ENCODE data around the gene RNF7. TPM values are rescaled to one million over a fixed set of nuclear protein-coding genes. Genes with fewer than 3 reads are reported as not detected.

RNF7 gene
- total and polyA plus RNA-seq, 2 of the 4 experiments (the other 2 are of a cell fraction): 98.7 to 149 TPM

DNA sequence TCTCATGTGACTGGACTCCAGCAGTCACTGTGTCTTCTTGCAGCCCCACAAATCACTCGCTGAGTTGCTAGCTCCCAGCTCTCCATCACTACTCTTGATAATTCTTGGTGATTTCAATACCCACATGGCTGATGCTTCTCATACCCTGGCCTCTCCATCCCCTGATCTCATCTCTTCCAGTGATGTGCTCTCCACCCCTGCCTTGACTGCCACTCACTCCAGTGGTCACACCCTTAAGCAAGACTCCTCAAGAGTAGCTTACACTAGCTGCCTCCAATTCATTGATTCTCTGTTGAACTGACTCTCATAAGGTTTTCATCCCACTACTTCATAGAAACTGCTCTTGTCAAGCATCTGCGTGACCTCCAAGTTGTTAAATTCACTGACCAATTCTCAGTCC lies 25.9 kb downstream of the RNF7 start:
- Histone ChIP-seq H3K23ac (ENCODE audit: low read depth, low read length) (no peak overlapping the region), H2AK9ac (replicated peaks; ENCODE audit: low read depth, low read length, poor library complexity) (no peak overlapping the region), H3K18ac (ENCODE audit: low read depth, low read length) (no peak overlapping the region), H3K79me1 (ENCODE audit: low read depth in 1 of 2, low read length in 2 of 2) (no peaks in the 10 kb centered on the region), H2BK15ac (ENCODE audit: low read depth, low read length) (no peak overlapping the region), H2AK5ac (ENCODE audit: low read depth, low read length) (no peak overlapping the region), H3K9me1 (ENCODE audit: insufficient read depth, low read length) (no peaks in the 10 kb centered on the region; the same call in 1 of the 2 replicates), H3K27ac (ENCODE audit: insufficient read depth, low read length) (no peak overlapping the region), H3K4me1 (ENCODE audit: control insufficient read depth, insufficient read depth, low read length) (no peaks in the 10 kb centered on the region), H2BK5ac (ENCODE audit: low read depth, low read length, poor library complexity, severe bottlenecking) (no peak overlapping the region), H4K5ac (ENCODE audit: low read depth, low read length) (no peak overlapping the region), H3K4ac (ENCODE audit: low read depth, low read length) (no peak overlapping the region), H2BK20ac (ENCODE audit: low read depth, low read length) (no peak overlapping the region), H3K14ac (replicated peaks; ENCODE audit: low read depth, low read length) (no peak overlapping the region), H3K9me3 (ENCODE audit: control insufficient read depth, insufficient read depth, low read length) (no peaks in the 10 kb centered on the region), H2AFZ (replicated peaks; ENCODE audit: low read length, poor library complexity) (no peak overlapping the region), H4K8ac (ENCODE audit: low read depth in 2 of 2, low read length in 2 of 2) (no peak overlapping the region), H3K4me3 (ENCODE audit: insufficient read depth, low read depth, low read length) (no peak overlapping the region), H3K9ac (ENCODE audit: low read depth, low read length) (no peak overlapping the region), H4K91ac (ENCODE audit: insufficient read depth, low read depth, low read length) (no peak overlapping the region), H2BK120ac (ENCODE audit: low read depth, low read length) (no peak overlapping the region), H3K4me2 (ENCODE audit: low read depth, low read length) (no peak overlapping the region), H3K27me3 (ENCODE audit: control insufficient read depth, insufficient read depth, low read length) (no peaks in the 10 kb centered on the region), H4K20me1 (ENCODE audit: insufficient read depth, low read length) (no peaks in the 10 kb centered on the region), H3K56ac (ENCODE audit: extremely low read depth, insufficient read depth, low read length) (no peak overlapping the region), H3K36me3 (ENCODE audit: control insufficient read depth, insufficient read depth, low read length) (no peaks in the 10 kb centered on the region)
- POLR2A ChIA-PET (ENCODE audit: unreplicated experiment): no interaction called here
- 95% methylated on average over 2 of the region's 2 CpGs; no CpG with 5 or more reads in 1 of the 2 experiments for WGBS, 2 experiments (ENCODE audit: extremely low coverage in 2 of 2, insufficient read length in 1 of 2)
- DNase-seq: no peak
- TF ChIP-seq CEBPB (IDR thresholded peaks at IDR 0.05; ENCODE audit: low read depth, low read length): no peak
- no peak for TF ChIP-seq RFX5 (IDR thresholded peaks at IDR 0.05; ENCODE audit: low read depth, low read length)
- TF ChIP-seq NFE2L2 (IDR thresholded peaks at IDR 0.05; ENCODE audit: low read depth, low read length): no peak
- no peak for TF ChIP-seq CHD1 (IDR thresholded peaks at IDR 0.05; ENCODE audit: low read depth, low read length)
- no peak for TF ChIP-seq MAZ (IDR thresholded peaks at IDR 0.05; ENCODE audit: borderline replicate concordance, low read depth, low read length)
- TF ChIP-seq POLR2A (IDR thresholded peaks at IDR 0.05; ENCODE audit: low read depth, low read length): no peak
- TF ChIP-seq, protein P1, sequence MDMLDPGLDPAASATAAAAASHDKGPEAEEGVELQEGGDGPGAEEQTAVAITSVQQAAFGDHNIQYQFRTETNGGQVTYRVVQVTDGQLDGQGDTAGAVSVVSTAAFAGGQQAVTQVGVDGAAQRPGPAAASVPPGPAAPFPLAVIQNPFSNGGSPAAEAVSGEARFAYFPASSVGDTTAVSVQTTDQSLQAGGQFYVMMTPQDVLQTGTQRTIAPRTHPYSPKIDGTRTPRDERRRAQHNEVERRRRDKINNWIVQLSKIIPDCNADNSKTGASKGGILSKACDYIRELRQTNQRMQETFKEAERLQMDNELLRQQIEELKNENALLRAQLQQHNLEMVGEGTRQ (IDR thresholded peaks at IDR 0.05; ENCODE audit: low read depth, low read length): no peak
- in situ Hi-C loops (cut with MboI; ENCODE audit: low sequenced_read_pairs) (no loop called here), intact Hi-C loops (cut with micrococcal nuclease) (no loop called here), dilution Hi-C loops (cut with HindIII; ENCODE audit: low sequenced_read_pairs, unreplicated experiment) (no loop called here)
- CTCF ChIA-PET: no interaction called here
- ATAC-seq (ENCODE audit: low read depth): no peak
- BruUV-seq (replicated peaks): no TSS peak

Data from IMR-90 (cell line).